ENCODE data around the gene CMAS. TPM values are rescaled to one million over a fixed set of nuclear protein-coding genes. Genes with fewer than 3 reads are reported as not detected.
"Not testable (repeated sequence)": the region's sequence is repeated elsewhere in the genome, so short reads cannot be mapped to it uniquely, and the experiment has no call there.

The CMAS gene
- total RNA-seq, 1 donor from 2014 or later, result 35.1 TPM

- no peak for DNase-seq
- intact Hi-C loops (cut with DNase I), result no loop called here
- no peak for ATAC-seq (ENCODE audit: poor library complexity)
These were observed 2.9 kb upstream of the CMAS start for GRCh38 chr12:22042976-22043669.

GRCh38 chr12:22043943-22044342 is 2.1 kb upstream of the CMAS start:
- intact Hi-C loops (cut with DNase I), result no loop called here

GRCh38 chr12:22044391-22044790 is 1.6 kb upstream of the CMAS start:
- ATAC-seq (ENCODE audit: poor library complexity), result no peak
- intact Hi-C loops (cut with DNase I), result no loop called here
- DNase-seq, result no peak

More at GRCh38 chr12:22043943-22044342, 2.1 kb upstream of the CMAS start:
- DNase-seq (no peak), ATAC-seq (ENCODE audit: poor library complexity) (no peak)

GRCh38 chr12:22046968-22047390 is 961 bp downstream of the CMAS start:
- DNase-seq (no peak), ATAC-seq (ENCODE audit: poor library complexity) (no peak)
- intact Hi-C loops (cut with DNase I), result no loop called here

- ATAC-seq (ENCODE audit: poor library complexity), result no peak
These were observed 1.5 kb downstream of the CMAS start for GRCh38 chr12:22047494-22047893.

DNA sequence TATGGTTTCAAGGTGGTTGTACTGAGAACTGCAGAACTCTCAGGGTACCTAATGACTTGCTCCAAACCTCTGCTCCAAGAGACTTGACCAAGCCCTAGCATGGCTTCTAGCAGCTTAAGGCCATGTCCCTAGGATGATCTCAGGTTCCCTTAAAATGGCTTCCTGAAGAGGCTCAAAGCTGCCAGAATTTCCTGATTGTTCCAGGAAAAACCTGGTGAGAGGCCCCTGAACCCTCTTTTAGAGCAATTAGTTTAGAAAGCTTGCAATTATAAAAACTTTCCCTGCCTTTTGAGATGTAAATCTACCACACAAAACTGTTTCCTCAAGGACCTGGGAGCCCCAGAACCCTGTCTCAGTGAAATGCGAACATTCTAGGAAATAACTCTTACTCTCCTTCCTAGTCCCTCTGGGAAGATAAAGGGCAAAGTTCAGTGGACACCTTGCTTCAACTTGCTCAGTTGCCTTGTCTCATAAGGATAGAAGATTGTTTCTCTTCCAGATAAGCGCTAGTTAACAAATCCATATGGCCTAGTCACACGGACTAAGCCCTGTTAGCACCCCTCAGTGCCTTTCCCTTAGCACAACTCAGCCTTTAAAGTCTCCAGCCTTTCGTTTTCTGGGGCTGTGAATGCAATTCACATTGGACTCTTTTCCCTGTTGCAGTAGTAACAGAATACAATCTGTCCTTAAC is 2.5 kb downstream of the CMAS start:
- DNase-seq, result no peak
- no peak for ATAC-seq (ENCODE audit: poor library complexity)
- intact Hi-C loops (cut with DNase I), result no loop called here

More at GRCh38 chr12:22047494-22047893, 1.5 kb downstream of the CMAS start:
- DNase-seq, result no peak
- intact Hi-C loops (cut with DNase I), result no loop called here

DNA sequence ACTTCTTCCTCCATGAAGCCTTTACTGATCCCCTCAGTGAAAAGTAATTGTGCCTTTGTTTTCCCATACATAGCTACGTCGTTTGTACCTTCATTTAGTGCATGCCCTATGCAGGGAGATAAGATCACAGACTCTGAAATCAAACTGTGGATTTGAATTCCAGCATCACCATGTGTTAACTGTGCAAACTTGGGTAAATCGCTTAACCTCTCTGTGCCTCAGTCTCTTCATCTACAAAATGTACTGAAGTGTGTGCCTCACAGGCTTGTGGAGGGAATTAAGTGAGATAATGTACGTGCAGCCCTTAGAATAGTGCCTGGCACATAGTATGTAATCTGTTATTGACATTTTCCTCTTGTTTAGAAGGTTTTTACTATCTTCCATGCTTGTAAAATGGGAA is 4.1 kb downstream of the CMAS start:
- ATAC-seq (ENCODE audit: poor library complexity), result no peak

GRCh38 chr12:22051114-22051698 is 5.2 kb downstream of the CMAS start:
- DNase-seq, result no peak
- no peak for ATAC-seq (ENCODE audit: poor library complexity)
- intact Hi-C loops (cut with DNase I), result no loop called here

More for the DNA sequence above, 4.1 kb downstream of the CMAS start:
- intact Hi-C loops (cut with DNase I), result no loop called here
- DNase-seq, result no peak

DNA sequence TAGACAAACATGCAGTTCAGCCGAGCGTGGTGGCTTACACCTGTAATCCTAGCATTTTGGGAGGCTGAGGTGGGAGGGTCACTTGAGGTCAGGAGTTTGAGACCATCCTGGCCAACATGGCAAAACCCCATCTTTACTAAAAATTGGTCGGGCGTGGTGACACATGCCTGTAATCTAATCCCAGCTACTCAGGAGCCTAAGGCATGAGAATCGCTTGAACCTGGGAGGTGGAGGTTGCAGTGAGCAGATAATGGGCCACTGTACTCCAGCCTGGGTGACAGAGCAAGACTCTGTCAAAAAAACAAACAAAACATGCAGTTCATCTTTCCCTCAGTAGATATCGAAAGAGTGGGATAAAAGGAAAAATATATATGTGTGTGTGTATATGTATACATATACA is 7.0 kb downstream of the CMAS start:
- intact Hi-C loops (cut with DNase I); ATAC-seq (ENCODE audit: poor library complexity); DNase-seq: not testable (repeated sequence)

DNA sequence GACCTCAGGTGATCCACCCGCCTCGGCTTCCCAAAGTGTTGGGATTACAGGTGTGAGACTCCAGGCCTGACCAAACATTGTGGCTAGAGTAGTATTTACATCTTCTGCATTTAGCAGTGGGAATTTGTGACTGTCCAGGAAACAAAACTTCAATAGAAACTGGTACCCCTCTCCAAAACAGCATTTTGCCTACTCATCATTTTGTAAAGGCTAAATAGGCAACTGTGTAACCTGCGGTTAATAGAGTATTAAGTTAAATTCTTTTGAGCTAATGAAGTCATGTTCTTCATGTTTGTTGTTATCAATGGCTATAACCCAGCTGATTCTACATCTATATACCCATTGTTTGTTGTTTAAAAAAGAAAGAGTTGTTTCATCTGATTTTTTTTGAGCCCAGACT is 8.1 kb downstream of the CMAS start:
- no peak for ATAC-seq (ENCODE audit: poor library complexity)
- intact Hi-C loops (cut with DNase I), result no loop called here
- DNase-seq, result no peak

- intact Hi-C loops (cut with DNase I), result no loop called here
- no peak for ATAC-seq (ENCODE audit: poor library complexity)
- DNase-seq, result no peak
These were observed 10.6 kb downstream of the CMAS start for GRCh38 chr12:22056607-22057006.

- ATAC-seq (ENCODE audit: poor library complexity), result no peak
- no peak for DNase-seq
- intact Hi-C loops (cut with DNase I), result no loop called here
These were observed 14.1 kb downstream of the CMAS start for GRCh38 chr12:22059976-22060647.

DNA sequence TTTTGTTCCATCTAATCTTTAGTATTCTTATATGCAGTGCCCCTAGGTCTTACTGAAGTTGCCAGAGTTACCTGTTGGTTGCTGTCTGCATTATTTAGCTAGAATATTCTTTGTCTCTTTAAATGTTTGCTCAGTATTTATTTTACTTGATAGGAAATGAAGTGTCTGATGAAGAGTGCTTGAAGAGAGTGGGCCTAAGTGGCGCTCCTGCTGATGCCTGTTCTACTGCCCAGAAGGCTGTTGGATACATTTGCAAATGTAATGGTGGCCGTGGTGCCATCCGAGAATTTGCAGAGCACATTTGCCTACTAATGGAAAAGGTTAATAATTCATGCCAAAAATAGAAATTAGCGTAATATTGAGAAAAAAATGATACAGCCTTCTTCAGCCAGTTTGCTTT is 18.9 kb downstream of the CMAS start:
- ATAC-seq (ENCODE audit: poor library complexity), result no peak
- DNase-seq, result no peak
- intact Hi-C loops (cut with DNase I), result no loop called here

- intact Hi-C loops (cut with DNase I), result no loop called here
These were observed 20.3 kb downstream of the CMAS start for GRCh38 chr12:22066310-22066709.

GRCh38 chr12:22069851-22070250 is 23.8 kb downstream of the CMAS start:
- intact Hi-C loops (cut with DNase I), result no loop called here
- no peak for ATAC-seq (ENCODE audit: poor library complexity)

More at GRCh38 chr12:22066310-22066709, 20.3 kb downstream of the CMAS start:
- no peak for DNase-seq
- no peak for ATAC-seq (ENCODE audit: poor library complexity)

GRCh38 chr12:22082190-22082701 is 36.2 kb downstream of the CMAS start:
- ATAC-seq (ENCODE audit: poor library complexity), result no peak
- peak; percentile 22 for DNase-seq

More at GRCh38 chr12:22069851-22070250, 23.8 kb downstream of the CMAS start:
- DNase-seq, result no peak

GRCh38 chr12:22083167-22083566 is 37.1 kb downstream of the CMAS start:
- ATAC-seq (ENCODE audit: poor library complexity), result peak; percentile 58
- no peak for DNase-seq
- intact Hi-C loops (cut with DNase I), result loop anchor here (5.0 kb wide), 1 partner anchor 374 kb away; no protein-coding TSS in a partner anchor

More at GRCh38 chr12:22082190-22082701, 36.2 kb downstream of the CMAS start:
- intact Hi-C loops (cut with DNase I), result loop anchor here (5.0 kb wide), 1 partner anchor 375 kb away; no protein-coding TSS in a partner anchor

DNA sequence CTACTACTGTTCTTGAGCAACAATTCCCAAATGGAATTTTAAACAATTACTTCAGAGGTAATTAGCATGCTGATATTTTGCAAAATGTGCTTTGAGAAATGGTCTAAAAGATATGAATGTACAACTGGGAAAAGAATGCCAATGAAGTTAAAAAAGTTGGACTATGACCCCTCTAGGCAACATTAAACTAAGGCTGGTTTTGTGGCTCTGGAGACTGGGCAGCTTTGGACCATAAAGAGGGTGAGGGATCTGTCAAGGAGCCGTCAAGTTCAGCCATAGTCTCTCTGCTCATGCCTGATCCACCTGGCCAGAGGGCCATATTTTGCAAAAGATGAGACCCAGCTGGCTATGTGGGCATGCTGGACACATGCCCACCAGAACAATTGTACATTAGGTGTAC is 38.8 kb downstream of the CMAS start:
- ATAC-seq (ENCODE audit: poor library complexity), result no peak
- intact Hi-C loops (cut with DNase I), result loop anchor here (5.0 kb wide), 1 partner anchor 372 kb away; no protein-coding TSS in a partner anchor

GRCh38 chr12:22088886-22089285 is 42.9 kb downstream of the CMAS start:
- intact Hi-C loops (cut with DNase I), result no loop called here
- DNase-seq, result no peak
- no peak for ATAC-seq (ENCODE audit: poor library complexity)

More for the DNA sequence above, 38.8 kb downstream of the CMAS start:
- no peak for DNase-seq

Measured in Right ventricle myocardium superior (tissue), 1 donor.